Smooth muscle cell (in vitro differentiated cells): ENCODE measurements around the gene PTH1R. TPM values are rescaled to one million over a fixed set of nuclear protein-coding genes. Genes with fewer than 3 reads are reported as not detected.

Source experiments
- DNase-seq: peaks from one replicate; lab custom pipeline; 2025; ENCODE audit not compliant: unreplicated experiment; lab: John Stamatoyannopoulos, UW
- H2AFZ ChIP-seq: fragments of 200-600 bp; sonication (generic); 2 replicates; pipeline ENCODE4 v1.6.0; 2016; ENCODE audit warnings: antibody characterized with exemption, low read depth, mild to moderate bottlenecking
- H3F3A ChIP-seq: fragments of 200-600 bp; sonication (generic); 2 replicates; pipeline ENCODE4 v1.6.0; 2017; ENCODE audit warnings: antibody characterized with exemption, low read depth
- H3K27ac ChIP-seq: fragments of 200-600 bp; sonication (generic); 2 replicates; pipeline ENCODE4 v1.5.1; 2016; ENCODE audit warnings: low read depth, mild to moderate bottlenecking
- H3K27me3 ChIP-seq: fragments of 200-600 bp; sonication (generic); 2 replicates; pipeline ENCODE4 v1.6.1; 2016; ENCODE audit warnings: low read depth, mild to moderate bottlenecking
- H3K36me3 ChIP-seq: fragments of 200-600 bp; sonication (generic); 2 replicates; pipeline ENCODE4 v1.5.1; 2016; ENCODE audit warnings: low read depth
- H3K4me1 ChIP-seq: fragments of 200-600 bp; sonication (generic); 2 replicates; pipeline ENCODE4 v1.5.1; 2016; ENCODE audit warnings: low read depth
- H3K4me2 ChIP-seq: fragments of 200-600 bp; sonication (generic); 2 replicates; pipeline ENCODE4 v1.6.0; 2016; ENCODE audit warnings: mild to moderate bottlenecking
- H3K4me3 ChIP-seq: fragments of 200-600 bp; sonication (generic); 2 replicates; pipeline ENCODE4 v1.5.1; 2016; ENCODE audit warnings: mild to moderate bottlenecking
- H3K79me2 ChIP-seq: fragments of 200-600 bp; sonication (generic); 2 replicates; pipeline ENCODE4 v1.6.0; 2016; ENCODE audit warnings: low read depth, mild to moderate bottlenecking
- H3K9ac ChIP-seq: fragments of 200-600 bp; sonication (generic); 2 replicates; pipeline ENCODE4 v1.6.0; 2016; ENCODE audit warnings: low read depth
- H3K9me3 ChIP-seq: fragments of 200-600 bp; sonication (generic); replicated peaks from 2 replicates; pipeline ENCODE4 v1.5.1; 2016; ENCODE audit warnings: low read depth
- H4K20me1 ChIP-seq: fragments of 200-600 bp; sonication (generic); 2 replicates; pipeline ENCODE4 v1.6.0; 2016; ENCODE audit warnings: low read depth
- CTCF ChIP-seq: fragments of 200-600 bp; sonication (generic); IDR thresholded peaks from 2 replicates; pipeline ENCODE4 v1.5.1; 2017; ENCODE audit warnings: borderline replicate concordance, mild to moderate bottlenecking, antibody characterized with exemption; ENCODE audit not compliant: insufficient read depth, poor library complexity, severe bottlenecking
- WGBS: methylation state at CpG from one replicate; pipeline ENCODE4 v1.1.7; 2016; ENCODE audit warnings: low lambda C conversion rate; 5-methylcytosine and 5-hydroxymethylcytosine counted together
- polyA plus RNA-seq: library from polyadenylated mRNA; unstranded; fragments of >200 nt; fragmentation: Nextera tagmentation; extraction: Ambion mirVana; gene quantifications from 2 replicates; pipeline ENCODE4 v1.2.1, GENCODE V29; 2016
- total RNA-seq: library from RNA; depleted of rRNA; stranded (reverse); fragments of >200 nt; gene quantifications from 2 replicates; pipeline ENCODE4 v1.2.3, GENCODE V29; 2014

PTH1R gene
- total and polyA plus RNA-seq, 2 experiments from 2014 or later = 17.7 to 50.6 TPM

DNA sequence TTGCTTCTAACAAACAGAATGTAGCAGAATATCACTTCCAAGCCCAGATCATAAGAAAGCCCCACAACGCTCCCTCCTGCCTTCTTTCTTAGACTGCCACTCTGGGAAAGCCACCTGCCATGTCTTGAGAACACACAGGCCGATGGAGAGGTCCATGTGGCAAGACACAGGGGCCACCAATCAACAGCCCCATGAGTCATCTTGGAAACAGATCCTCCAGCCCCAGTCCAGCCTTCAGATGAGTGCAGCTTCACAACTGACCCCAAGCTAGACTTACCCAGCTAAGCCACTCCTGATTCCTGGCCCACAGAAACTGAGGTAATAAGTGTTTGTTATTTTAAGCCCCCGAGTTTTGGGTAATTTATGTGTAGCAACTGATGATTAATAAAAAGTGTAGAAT lies 39.7 kb downstream of the PTH1R start:
- WGBS = 100% methylated on average over 3 of the region's 3 CpGs

DNA sequence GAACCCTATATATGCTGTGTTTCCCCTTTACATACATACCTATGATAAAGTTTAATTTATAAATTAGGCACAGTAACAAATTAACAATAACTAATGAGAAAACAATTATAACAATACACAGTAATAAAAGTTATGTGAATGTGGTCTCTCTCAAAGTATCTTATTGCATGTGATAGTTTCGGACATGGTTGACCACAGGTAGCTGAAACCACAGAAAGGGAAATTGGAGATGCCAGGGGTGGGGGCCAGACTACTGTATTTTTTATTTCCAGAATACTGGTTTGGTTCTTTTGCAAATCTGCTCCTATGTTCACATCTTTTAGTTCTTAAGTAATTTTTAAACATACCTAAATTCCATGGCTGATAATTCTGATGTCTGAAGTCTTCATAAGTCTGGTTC lies 40.7 kb downstream of the PTH1R start:
- no peak for TF ChIP-seq CTCF
- Histone ChIP-seq H3K4me1 (no peaks in the 10 kb centered on the region), H3K9me3 (peaks cover 6% of the 10 kb centered on the region), H3K36me3 (peaks cover 10% of the 10 kb centered on the region), H3K9ac (no peak overlapping the region), H4K20me1 (peaks cover 7% of the 10 kb centered on the region), H2AFZ (no peak overlapping the region), H3F3A (no peaks in the 10 kb centered on the region), H3K4me2 (no peak overlapping the region), H3K27ac (no peak overlapping the region), H3K4me3 (no peak overlapping the region), H3K79me2 (no peaks in the 10 kb centered on the region), H3K27me3 (no peaks in the 10 kb centered on the region)
- 97% methylated on average over 1 of the region's 1 CpG for WGBS
- no peak for DNase-seq

More for the DNA sequence above, 39.7 kb downstream of the PTH1R start:
- Histone ChIP-seq H3K79me2 (no peaks in the 10 kb centered on the region), H2AFZ (no peak overlapping the region), H3K4me3 (no peak overlapping the region), H4K20me1 (no peaks in the 10 kb centered on the region), H3F3A (no peaks in the 10 kb centered on the region), H3K4me1 (no peaks in the 10 kb centered on the region), H3K4me2 (no peak overlapping the region), H3K27me3 (no peaks in the 10 kb centered on the region), H3K27ac (no peak overlapping the region), H3K9ac (no peak overlapping the region), H3K9me3 (peaks cover 6% of the 10 kb centered on the region), H3K36me3 (peaks cover 10% of the 10 kb centered on the region)
- DNase-seq = no peak
- TF ChIP-seq CTCF = no peak

DNA sequence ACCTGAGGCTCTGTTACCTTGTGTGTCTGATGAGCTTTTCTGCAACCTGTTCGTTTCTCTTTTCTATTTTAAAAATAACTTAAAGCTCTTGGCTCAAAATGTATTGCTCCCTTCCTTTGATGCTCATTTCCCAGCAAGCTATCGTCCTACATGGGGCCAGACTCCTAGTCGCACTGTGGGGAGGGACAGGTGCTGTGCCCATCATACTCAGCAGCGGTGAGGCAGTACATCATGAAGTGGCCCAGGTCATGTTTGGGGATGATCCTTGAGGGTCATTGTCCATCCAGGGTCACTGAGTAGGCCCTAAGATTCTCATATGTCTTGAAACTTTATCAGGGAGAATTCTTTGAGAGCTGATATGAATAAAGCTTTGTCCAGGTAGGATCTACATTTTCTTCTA lies 41.1 kb downstream of the PTH1R start:
- no peak for DNase-seq
- Histone ChIP-seq H3K79me2 (no peaks in the 10 kb centered on the region), H3K27me3 (no peaks in the 10 kb centered on the region), H3K4me2 (no peak overlapping the region), H3K36me3 (peaks cover 10% of the 10 kb centered on the region), H3K9me3 (peaks cover 6% of the 10 kb centered on the region), H2AFZ (no peak overlapping the region), H3K4me1 (no peaks in the 10 kb centered on the region), H3K9ac (no peak overlapping the region), H3F3A (no peaks in the 10 kb centered on the region), H3K27ac (no peak overlapping the region), H4K20me1 (peaks cover 11% of the 10 kb centered on the region), H3K4me3 (no peak overlapping the region)
- 96% methylated on average over 4 of the region's 4 CpGs for WGBS
- no peak for TF ChIP-seq CTCF

- no peak overlapping the region for H2AFZ ChIP-seq
- H3K4me2 ChIP-seq = no peak overlapping the region
- no peaks in the 10 kb centered on the region for H3K79me2 ChIP-seq
- H3K4me1 ChIP-seq = no peaks in the 10 kb centered on the region
- H3K9me3 ChIP-seq = peaks cover 6% of the 10 kb centered on the region
- H3K27me3 ChIP-seq = no peaks in the 10 kb centered on the region
- no peak overlapping the region for H3K27ac ChIP-seq
- peaks cover 28% of the 10 kb centered on the region for H4K20me1 ChIP-seq
- TF ChIP-seq CTCF = no peak
- H3K4me3 ChIP-seq = no peak overlapping the region
- H3K9ac ChIP-seq = no peak overlapping the region
- H3K36me3 ChIP-seq = peaks cover 10% of the 10 kb centered on the region
- WGBS = 96% methylated on average over 4 of the region's 4 CpGs
- H3F3A ChIP-seq = no peaks in the 10 kb centered on the region
- no peak for DNase-seq
Observed at GRCh38 chr3:46921041-46921440, 43.5 kb downstream of the PTH1R start.
